GM04503 (cell line): ENCODE data around the gene PTPRJ.

Source experiments
- DNase-seq: peaks from one replicate; pipeline ENCODE4 v3.0.0-alpha.2; 2012; ENCODE audit warnings: low read depth

The PTPRJ gene

GRCh38 chr11:47967577-47968525 is 12.5 kb upstream of the PTPRJ start:
- peak; percentile 42 for DNase-seq

GRCh38 chr11:47969401-47969800 is 11.0 kb upstream of the PTPRJ start:
- DNase-seq = no peak

- no peak for DNase-seq
Measured at GRCh38 chr11:47971501-47971900, 8.9 kb upstream of the PTPRJ start.

GRCh38 chr11:47973173-47973572 is 7.2 kb upstream of the PTPRJ start:
- DNase-seq = no peak

GRCh38 chr11:47976931-47977330 is 3.4 kb upstream of the PTPRJ start:
- DNase-seq = no peak

- no peak for DNase-seq
Measured at GRCh38 chr11:47977623-47978022, 2.7 kb upstream of the PTPRJ start.

GRCh38 chr11:47979378-47980087 is 826 bp upstream of the PTPRJ start:
- no peak for DNase-seq

GRCh38 chr11:47980907-47981621 is 705 bp downstream of the PTPRJ start:
- DNase-seq = no peak

- DNase-seq = no peak
Measured at GRCh38 chr11:47981667-47982404, 1.5 kb downstream of the PTPRJ start.

GRCh38 chr11:47982616-47983015 is 2.3 kb downstream of the PTPRJ start:
- no peak for DNase-seq

GRCh38 chr11:47983464-47984397 is 3.4 kb downstream of the PTPRJ start:
- no peak for DNase-seq

GRCh38 chr11:47986219-47986618 is 5.9 kb downstream of the PTPRJ start:
- DNase-seq = no peak

- no peak for DNase-seq
Measured at GRCh38 chr11:47986742-47987141, 6.4 kb downstream of the PTPRJ start.

- DNase-seq = no peak
Measured at GRCh38 chr11:47987310-47987709, 7.0 kb downstream of the PTPRJ start.

- no peak for DNase-seq
Measured at GRCh38 chr11:47987781-47988180, 7.4 kb downstream of the PTPRJ start.

- DNase-seq = no peak
Measured at GRCh38 chr11:47989779-47990178, 9.4 kb downstream of the PTPRJ start.

- no peak for DNase-seq
Measured at GRCh38 chr11:47991266-47991830, 11.0 kb downstream of the PTPRJ start.

- no peak for DNase-seq
Measured at GRCh38 chr11:47991894-47992293, 11.5 kb downstream of the PTPRJ start.

GRCh38 chr11:47992959-47993820 is 12.8 kb downstream of the PTPRJ start:
- DNase-seq = peak; percentile 61
